HG03108 (cell line): ENCODE results near the gene PAXX.
"Not testable (repeated sequence)": the region's sequence is repeated elsewhere in the genome, so short reads cannot be mapped to it uniquely, and the experiment has no call there.

Source experiments
- ATAC-seq: cut with Tn5 transposase; IDR thresholded peaks from one replicate; pipeline ENCODE4 v1.9.1; 2021; ENCODE audit warnings: moderate library complexity; ENCODE audit not compliant: unreplicated experiment

Gene PAXX

GRCh38 chr9:136997830-136998234 is 5.6 kb downstream of the PAXX start:
- ATAC-seq = no peak

GRCh38 chr9:137000177-137000930 is 8.1 kb downstream of the PAXX start:
- peak; percentile 78 for ATAC-seq

GRCh38 chr9:137001857-137002645 is 9.8 kb downstream of the PAXX start:
- ATAC-seq = no peak

- no peak for ATAC-seq
Observed at GRCh38 chr9:137002646-137003041, 10.4 kb downstream of the PAXX start.

GRCh38 chr9:137004285-137004684 is 12.1 kb downstream of the PAXX start:
- ATAC-seq = not testable (repeated sequence)

GRCh38 chr9:137006116-137007003 is 14.1 kb downstream of the PAXX start:
- ATAC-seq = no peak

- ATAC-seq = no peak
Observed at GRCh38 chr9:137007108-137007815, 15.0 kb downstream of the PAXX start.

- ATAC-seq = no peak
Observed at GRCh38 chr9:137007816-137008270, 15.6 kb downstream of the PAXX start.

- ATAC-seq = no peak
Observed at GRCh38 chr9:137008312-137008711, 16.1 kb downstream of the PAXX start.

GRCh38 chr9:137009217-137009616 is 17.0 kb downstream of the PAXX start:
- no peak for ATAC-seq

GRCh38 chr9:137009938-137010732 is 17.9 kb downstream of the PAXX start:
- no peak for ATAC-seq

- no peak for ATAC-seq
Observed at GRCh38 chr9:137011156-137011555, 18.9 kb downstream of the PAXX start.

- ATAC-seq = no peak
Observed at GRCh38 chr9:137011907-137012675, 19.9 kb downstream of the PAXX start.

GRCh38 chr9:137012694-137013570 is 20.7 kb downstream of the PAXX start:
- ATAC-seq = no peak

GRCh38 chr9:137013571-137013940 is 21.3 kb downstream of the PAXX start:
- no peak for ATAC-seq

- no peak for ATAC-seq
Observed at GRCh38 chr9:137014166-137014565, 21.9 kb downstream of the PAXX start.

GRCh38 chr9:137014776-137015539 is 22.7 kb downstream of the PAXX start:
- ATAC-seq = no peak
